ENCODE measurements around the gene WDHD1.
"Not testable (repeated sequence)": the region's sequence is repeated elsewhere in the genome, so short reads cannot be mapped to it uniquely, and the experiment has no call there.

Gene WDHD1

GRCh38 chr14:54967496-54967895 is 59.4 kb downstream of the WDHD1 start:
- Histone ChIP-seq H3K4me3 (ENCODE audit: insufficient read depth in 1 of 2, low read depth in 1 of 2, low read length in 2 of 2) (no peak overlapping the region), H3K79me1 (replicated peaks; ENCODE audit: low read length, poor library complexity, severe bottlenecking) (peaks cover 3% of the 10 kb centered on the region), H2BK5ac (ENCODE audit: low read depth, low read length, poor library complexity, severe bottlenecking) (no peak overlapping the region), H2BK12ac (ENCODE audit: low read length in 2 of 2) (no peak overlapping the region), H3K9me3 (ENCODE audit: control insufficient read depth, low read length) (no peaks in the 10 kb centered on the region), H3K18ac (ENCODE audit: low read depth in 1 of 2, low read length in 2 of 2) (no peak overlapping the region), H4K8ac (ENCODE audit: low read length) (no peak overlapping the region), H3K4me2 (ENCODE audit: low read length, poor library complexity, severe bottlenecking) (no peak overlapping the region), H3K27me3 (ENCODE audit: control insufficient read depth in 1 of 2, insufficient read depth in 1 of 2, low read length in 2 of 2) (no peaks in the 10 kb centered on the region), H2BK120ac (ENCODE audit: low read depth, low read length) (no peak overlapping the region), H3K27ac (ENCODE audit: low read length, poor library complexity, severe bottlenecking) (no peak overlapping the region), H3K23ac (ENCODE audit: low read length in 2 of 2) (no peak overlapping the region), H2AK5ac (ENCODE audit: low read length, severe bottlenecking) (no peak overlapping the region), H3K14ac (ENCODE audit: low read length in 2 of 2) (no peak overlapping the region), H2BK15ac (ENCODE audit: low read depth, poor library complexity, severe bottlenecking) (no peak overlapping the region), H3K9ac (ENCODE audit: low read length) (no peak overlapping the region), H3K4me1 (ENCODE audit: control insufficient read depth, insufficient read depth, low read depth, low read length) (no peaks in the 10 kb centered on the region), H4K91ac (ENCODE audit: low read length) (no peak overlapping the region), H2AFZ (ENCODE audit: low read depth, low read length) (no peak overlapping the region), H3K4ac (ENCODE audit: low read depth in 1 of 2, low read length in 2 of 2) (no peak overlapping the region), H3K36me3 (ENCODE audit: control insufficient read depth in 1 of 2, insufficient read depth in 2 of 2, low read depth in 1 of 2, low read length in 2 of 2) (peaks cover 0 to 14% of the 10 kb centered on the region in 2 experiments)
- 71% methylated on average over 4 of the region's 4 CpGs for WGBS
- DNase-seq, result no peak

- Histone ChIP-seq H3K14ac (ENCODE audit: low read length in 2 of 2) (no peak overlapping the region), H3K9ac (ENCODE audit: low read length) (no peak overlapping the region)
Observed at GRCh38 chr14:54955143-54955542, 71.8 kb downstream of the WDHD1 start.

GRCh38 chr14:54953609-54954008 is 73.3 kb downstream of the WDHD1 start:
- not testable (repeated sequence) for H3K27ac ChIP-seq (ENCODE audit: low read length, poor library complexity, severe bottlenecking); H3K79me1 ChIP-seq (replicated peaks; ENCODE audit: low read length, poor library complexity, severe bottlenecking); H3K9ac ChIP-seq (ENCODE audit: low read length); H3K4ac ChIP-seq (ENCODE audit: low read depth in 1 of 2, low read length in 2 of 2); H4K8ac ChIP-seq (ENCODE audit: low read length); H2AFZ ChIP-seq (ENCODE audit: low read depth, low read length); H2BK12ac ChIP-seq (ENCODE audit: low read length in 2 of 2); H2BK15ac ChIP-seq (ENCODE audit: low read depth, poor library complexity, severe bottlenecking); H3K4me3 ChIP-seq (ENCODE audit: insufficient read depth in 1 of 2, low read depth in 1 of 2, low read length in 2 of 2); H3K4me2 ChIP-seq (ENCODE audit: low read length, poor library complexity, severe bottlenecking); H2BK120ac ChIP-seq (ENCODE audit: low read depth, low read length); H3K9me3 ChIP-seq (ENCODE audit: control insufficient read depth, low read length); H3K27me3 ChIP-seq (ENCODE audit: control insufficient read depth in 1 of 2, insufficient read depth in 1 of 2, low read length in 2 of 2); H3K4me1 ChIP-seq (ENCODE audit: control insufficient read depth, insufficient read depth, low read depth, low read length); DNase-seq; H2BK5ac ChIP-seq (ENCODE audit: low read depth, low read length, poor library complexity, severe bottlenecking); H3K14ac ChIP-seq (ENCODE audit: low read length in 2 of 2); H2AK5ac ChIP-seq (ENCODE audit: low read length, severe bottlenecking); H4K91ac ChIP-seq (ENCODE audit: low read length); H3K18ac ChIP-seq (ENCODE audit: low read depth in 1 of 2, low read length in 2 of 2); H3K23ac ChIP-seq (ENCODE audit: low read length in 2 of 2)
- no CpG with 5 or more reads among the region's 3 CpGs for WGBS
- H3K36me3 ChIP-seq (ENCODE audit: control insufficient read depth in 1 of 2, insufficient read depth in 2 of 2, low read depth in 1 of 2, low read length in 2 of 2), result peaks cover under 1 to 14% of the 10 kb centered on the region in 2 experiments

More at GRCh38 chr14:54955143-54955542, 71.8 kb downstream of the WDHD1 start:
- Histone ChIP-seq H3K23ac (ENCODE audit: low read length in 2 of 2) (no peak overlapping the region), H3K27ac (ENCODE audit: low read length, poor library complexity, severe bottlenecking) (no peak overlapping the region), H2BK15ac (ENCODE audit: low read depth, poor library complexity, severe bottlenecking) (no peak overlapping the region), H3K18ac (ENCODE audit: low read depth in 1 of 2, low read length in 2 of 2) (no peak overlapping the region), H3K4me1 (ENCODE audit: control insufficient read depth, insufficient read depth, low read depth, low read length) (no peaks in the 10 kb centered on the region), H4K91ac (ENCODE audit: low read length) (no peak overlapping the region), H2BK5ac (ENCODE audit: low read depth, low read length, poor library complexity, severe bottlenecking) (no peak overlapping the region), H2AFZ (ENCODE audit: low read depth, low read length) (no peak overlapping the region), H3K27me3 (ENCODE audit: control insufficient read depth in 1 of 2, insufficient read depth in 1 of 2, low read length in 2 of 2) (no peaks in the 10 kb centered on the region), H3K4me2 (ENCODE audit: low read length, poor library complexity, severe bottlenecking) (no peak overlapping the region), H3K4ac (ENCODE audit: low read depth in 1 of 2, low read length in 2 of 2) (no peak overlapping the region), H2BK120ac (ENCODE audit: low read depth, low read length) (no peak overlapping the region), H2BK12ac (ENCODE audit: low read length in 2 of 2) (no peak overlapping the region), H3K4me3 (ENCODE audit: insufficient read depth in 1 of 2, low read depth in 1 of 2, low read length in 2 of 2) (no peak overlapping the region), H4K8ac (ENCODE audit: low read length) (no peak overlapping the region), H3K9me3 (ENCODE audit: control insufficient read depth, low read length) (no peaks in the 10 kb centered on the region), H2AK5ac (ENCODE audit: low read length, severe bottlenecking) (no peak overlapping the region), H3K36me3 (ENCODE audit: control insufficient read depth in 1 of 2, insufficient read depth in 2 of 2, low read depth in 1 of 2, low read length in 2 of 2) (peaks cover 0 to 18% of the 10 kb centered on the region in 2 experiments), H3K79me1 (replicated peaks; ENCODE audit: low read length, poor library complexity, severe bottlenecking) (peaks cover 2% of the 10 kb centered on the region)
- no peak for DNase-seq

DNA sequence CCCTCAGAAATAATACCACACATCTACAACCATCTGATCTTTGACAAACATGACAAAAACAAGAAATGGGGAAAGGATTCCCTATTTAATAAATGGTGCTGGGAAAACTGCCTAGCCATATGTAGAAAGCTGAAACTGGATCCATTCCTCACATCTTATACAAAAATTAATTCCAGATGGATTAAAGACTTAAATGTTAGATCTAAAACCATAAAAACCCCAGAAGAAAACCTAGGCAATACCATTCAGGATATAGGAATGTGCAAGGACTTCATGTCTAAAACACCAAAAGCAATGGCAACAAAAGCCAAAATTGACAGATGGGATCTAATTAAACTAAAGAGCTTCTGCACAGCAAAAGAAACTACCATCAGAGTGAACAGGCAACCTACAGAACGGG is 74.1 kb downstream of the WDHD1 start:
- not testable (repeated sequence) for H3K23ac ChIP-seq (ENCODE audit: low read length in 2 of 2); H3K4ac ChIP-seq (ENCODE audit: low read depth in 1 of 2, low read length in 2 of 2); H2BK12ac ChIP-seq (ENCODE audit: low read length in 2 of 2); DNase-seq; H3K4me3 ChIP-seq (ENCODE audit: insufficient read depth in 1 of 2, low read depth in 1 of 2, low read length in 2 of 2); H2AK5ac ChIP-seq (ENCODE audit: low read length, severe bottlenecking); H3K18ac ChIP-seq (ENCODE audit: low read depth in 1 of 2, low read length in 2 of 2); H2BK120ac ChIP-seq (ENCODE audit: low read depth, low read length); H3K4me1 ChIP-seq (ENCODE audit: control insufficient read depth, insufficient read depth, low read depth, low read length); H2BK5ac ChIP-seq (ENCODE audit: low read depth, low read length, poor library complexity, severe bottlenecking); H3K4me2 ChIP-seq (ENCODE audit: low read length, poor library complexity, severe bottlenecking); H3K27ac ChIP-seq (ENCODE audit: low read length, poor library complexity, severe bottlenecking); H3K27me3 ChIP-seq (ENCODE audit: control insufficient read depth in 1 of 2, insufficient read depth in 1 of 2, low read length in 2 of 2); H2AFZ ChIP-seq (ENCODE audit: low read depth, low read length); H2BK15ac ChIP-seq (ENCODE audit: low read depth, poor library complexity, severe bottlenecking); H3K79me1 ChIP-seq (replicated peaks; ENCODE audit: low read length, poor library complexity, severe bottlenecking); H3K14ac ChIP-seq (ENCODE audit: low read length in 2 of 2); H4K91ac ChIP-seq (ENCODE audit: low read length); H3K9me3 ChIP-seq (ENCODE audit: control insufficient read depth, low read length); H4K8ac ChIP-seq (ENCODE audit: low read length); H3K9ac ChIP-seq (ENCODE audit: low read length)
- WGBS, result 91% methylated on average over 1 of the region's 1 CpG
- H3K36me3 ChIP-seq (ENCODE audit: control insufficient read depth in 1 of 2, insufficient read depth in 2 of 2, low read depth in 1 of 2, low read length in 2 of 2), result peaks cover 9 to 10% of the 10 kb centered on the region in 2 experiments

All from mesenchymal stem cell (in vitro differentiated cells and primary cell).